CD4-positive, alpha-beta T cell (primary cell): ENCODE results near the gene RASGRP3. TPM values are rescaled to one million over a fixed set of nuclear protein-coding genes. Genes with fewer than 3 reads are reported as not detected.

Source experiments
- ATAC-seq: fragments of 200-7000 bp; cut with Tn5 transposase; one replicate; pipeline ENCODE4 v1.10.0; 2022; ENCODE audit warnings: mild to moderate bottlenecking; ENCODE audit not compliant: poor library complexity
- CTCF ChIA-PET: fragments of 350-600 bp; sonication (Branson Sonifier 250); formaldehyde crosslinking; loops from one replicate; lab custom pipeline; 2021; ENCODE audit warnings: antibody characterized with exemption, inconsistent platforms; lab: Charles Lee
- POLR2A ChIA-PET: fragments of 350-600 bp; sonication (Branson Sonifier 250); formaldehyde crosslinking; loops from one replicate; lab custom pipeline; 2021; ENCODE audit warnings: antibody characterized with exemption, inconsistent platforms; lab: Charles Lee
- DNase-seq, 14 experiments: peaks; one replicate each; pipeline ENCODE4 v3.0.0-alpha.2; 2013 to 2020; ENCODE audit warnings: mixed read lengths in 2 of 14
- H3K27ac ChIP-seq, 2 donors: one replicate each; pipeline versions ENCODE4 v1.5.1 to v1.7.0; 2013; ENCODE audit warnings: low read length in 2 of 2, low read depth in 1 of 2, mild to moderate bottlenecking in 1 of 2
- H3K27me3 ChIP-seq, 2 experiments: 1 replicate in 1 of 2; 2 replicates in 1 of 2; pipeline versions ENCODE4 v1.6.1 to v1.7.0; 2013; ENCODE audit warnings: low read length in 2 of 2, control low read depth in 1 of 2, mild to moderate bottlenecking in 1 of 2, moderate library complexity in 1 of 2; ENCODE audit not compliant: insufficient read depth in 2 of 2, control insufficient read depth in 1 of 2
- H3K36me3 ChIP-seq: one replicate; pipeline ENCODE4 v1.6.1; 2013; ENCODE audit warnings: low read length, control low read depth; ENCODE audit not compliant: insufficient read depth
- H3K4me1 ChIP-seq: one replicate; pipeline ENCODE4 v1.6.1; 2013; ENCODE audit warnings: low read length, control low read depth; ENCODE audit not compliant: insufficient read depth
- H3K4me3 ChIP-seq: one replicate; pipeline ENCODE4 v1.5.1; 2013; ENCODE audit warnings: mild to moderate bottlenecking, low read length, moderate library complexity
- H3K9me3 ChIP-seq, 2 experiments: 1 replicate in 1 of 2; 2 replicates in 1 of 2; pipeline versions ENCODE4 v1.6.1 to v1.7.0; 2013; ENCODE audit warnings: low read length in 2 of 2, mild to moderate bottlenecking in 2 of 2, control low read depth in 1 of 2, moderate library complexity in 1 of 2; ENCODE audit not compliant: control insufficient read depth in 1 of 2, insufficient read depth in 1 of 2
- H3K27ac Mint-ChIP-seq: one replicate; pipeline ENCODE4 v1.8.0; 2020; ENCODE audit warnings: mixed read lengths
- H3K27me3 Mint-ChIP-seq: one replicate; pipeline ENCODE4 v1.8.0; 2021; ENCODE audit warnings: mixed read lengths
- H3K36me3 Mint-ChIP-seq: one replicate; pipeline ENCODE4 v1.8.0; 2021; ENCODE audit warnings: low read depth, mixed read lengths
- H3K4me1 Mint-ChIP-seq: one replicate; pipeline ENCODE4 v1.8.0; 2021; ENCODE audit warnings: low read depth, mixed read lengths
- H3K4me3 Mint-ChIP-seq: one replicate; pipeline ENCODE4 v1.8.0; 2020; ENCODE audit warnings: mild to moderate bottlenecking, mixed read lengths
- H3K9me3 Mint-ChIP-seq: one replicate; pipeline ENCODE4 v1.8.0; 2020; ENCODE audit warnings: mixed read lengths
- intact Hi-C, 2 experiments: fragments of 100-400 bp; cut with DNase I in 1 of 2; cut with micrococcal nuclease in 1 of 2; formaldehyde crosslinking; loops; one replicate each; pipeline versions ENCODE4 v1.15.1 to v1.9.0; 2023 to 2025; cut with DNase I, micrococcal nuclease
- total RNA-seq, 174 experiments: library from RNA in 2 of 174; stranded (reverse) in 2 of 174; gene quantifications; one replicate each; pipeline ENCODE4 v1.2.3 and lab custom pipeline; 2021 to 2026
- TF ChIP-seq, protein P1 (sequence below): fragments of 200-600 bp; IDR thresholded peaks from one replicate; pipeline ENCODE4 v1.8.0; 2022; ENCODE audit warnings: antibody characterized with exemption, mild to moderate bottlenecking

The RASGRP3 gene
- total RNA-seq, 2 experiments from 2014 or later = 5.7 to 7.9 TPM

DNA sequence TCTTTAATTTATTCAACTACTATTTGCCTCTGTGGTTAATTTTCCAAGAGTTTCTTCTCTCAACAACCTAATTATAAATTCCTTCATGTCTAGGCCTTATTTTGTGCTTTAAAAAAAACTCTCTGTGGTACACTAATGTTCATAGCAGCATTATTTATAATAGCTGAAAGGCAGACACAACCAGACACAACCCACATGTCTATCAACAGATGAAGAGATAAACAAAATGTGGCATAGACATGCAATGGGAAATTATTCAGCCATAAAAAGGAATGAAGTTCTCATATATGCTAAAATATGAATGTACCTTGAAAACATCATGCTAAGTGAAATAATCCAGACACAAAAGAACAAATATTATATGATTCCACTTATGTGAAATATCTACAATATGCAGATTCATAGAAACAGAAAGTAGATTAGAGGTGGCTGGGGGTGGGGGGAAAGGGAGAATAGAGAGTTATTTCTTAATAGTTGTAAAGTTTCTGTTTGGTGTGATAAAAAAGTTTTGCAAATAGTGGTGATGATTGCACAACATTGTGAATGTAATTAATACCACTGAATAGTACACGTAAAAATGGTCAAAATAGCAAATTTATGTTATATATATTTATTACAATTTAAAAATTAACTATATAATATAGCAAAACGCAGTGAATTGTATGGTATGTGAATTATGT lies 28.1 kb upstream of the RASGRP3 start:
- Mint-ChIP-seq H3K4me1 (no peaks in the 10 kb centered on the region), H3K4me3 (no peak overlapping the region), H3K36me3 (no peaks in the 10 kb centered on the region), H3K27me3 (no peaks in the 10 kb centered on the region), H3K9me3 (peaks cover 7% of the 10 kb centered on the region), H3K27ac (no peak overlapping the region)
- DNase-seq (peak in 1 of 14 experiments; percentile 1), ATAC-seq (no peak)
- POLR2A ChIA-PET = no interaction called here
- CTCF ChIA-PET = interaction anchor here (0.7 kb wide), 2 partner anchors 11 to 154 kb away, joined by 3 read pairs; no protein-coding TSS in a partner anchor
- H3K4me1 ChIP-seq = no peaks in the 10 kb centered on the region
- H3K27me3 ChIP-seq = no peaks in the 10 kb centered on the region
- H3K36me3 ChIP-seq = no peaks in the 10 kb centered on the region
- no peak overlapping the region for H3K4me3 ChIP-seq
- intact Hi-C loops = no loop called here
- no peak overlapping the region for H3K27ac ChIP-seq
- H3K9me3 ChIP-seq = peaks cover 7 to 17% of the 10 kb centered on the region in 2 experiments
- TF ChIP-seq, protein P1, sequence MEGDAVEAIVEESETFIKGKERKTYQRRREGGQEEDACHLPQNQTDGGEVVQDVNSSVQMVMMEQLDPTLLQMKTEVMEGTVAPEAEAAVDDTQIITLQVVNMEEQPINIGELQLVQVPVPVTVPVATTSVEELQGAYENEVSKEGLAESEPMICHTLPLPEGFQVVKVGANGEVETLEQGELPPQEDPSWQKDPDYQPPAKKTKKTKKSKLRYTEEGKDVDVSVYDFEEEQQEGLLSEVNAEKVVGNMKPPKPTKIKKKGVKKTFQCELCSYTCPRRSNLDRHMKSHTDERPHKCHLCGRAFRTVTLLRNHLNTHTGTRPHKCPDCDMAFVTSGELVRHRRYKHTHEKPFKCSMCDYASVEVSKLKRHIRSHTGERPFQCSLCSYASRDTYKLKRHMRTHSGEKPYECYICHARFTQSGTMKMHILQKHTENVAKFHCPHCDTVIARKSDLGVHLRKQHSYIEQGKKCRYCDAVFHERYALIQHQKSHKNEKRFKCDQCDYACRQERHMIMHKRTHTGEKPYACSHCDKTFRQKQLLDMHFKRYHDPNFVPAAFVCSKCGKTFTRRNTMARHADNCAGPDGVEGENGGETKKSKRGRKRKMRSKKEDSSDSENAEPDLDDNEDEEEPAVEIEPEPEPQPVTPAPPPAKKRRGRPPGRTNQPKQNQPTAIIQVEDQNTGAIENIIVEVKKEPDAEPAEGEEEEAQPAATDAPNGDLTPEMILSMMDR = no peak

DNA sequence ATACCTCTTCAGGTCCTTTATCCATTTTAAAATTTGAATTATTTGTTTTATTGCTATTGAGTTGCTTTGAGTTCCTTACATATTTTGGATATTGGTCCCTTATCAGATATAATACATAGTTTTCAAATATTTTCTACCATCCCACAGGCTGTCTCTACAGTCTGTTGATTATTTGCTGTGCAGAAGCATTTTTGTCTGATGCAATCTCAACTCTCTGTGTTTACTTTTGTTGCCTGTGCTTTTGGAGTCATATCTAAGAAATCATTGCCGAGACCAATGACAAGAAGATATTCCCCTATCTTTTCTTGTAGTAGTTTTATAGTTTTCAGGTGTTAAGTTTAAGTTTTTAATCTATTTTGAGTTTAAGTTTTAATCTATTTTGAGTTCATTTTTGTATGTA lies 25.2 kb upstream of the RASGRP3 start:
- Mint-ChIP-seq H3K27ac (no peak overlapping the region), H3K4me3 (no peak overlapping the region), H3K4me1 (no peaks in the 10 kb centered on the region), H3K27me3 (peaks cover 5% of the 10 kb centered on the region), H3K36me3 (no peaks in the 10 kb centered on the region), H3K9me3 (peaks cover 9% of the 10 kb centered on the region)
- Histone ChIP-seq H3K27me3 (no peaks in the 10 kb centered on the region), H3K9me3 (peaks cover 7 to 17% of the 10 kb centered on the region in 2 experiments), H3K4me1 (no peaks in the 10 kb centered on the region), H3K27ac (no peak overlapping the region), H3K4me3 (no peak overlapping the region), H3K36me3 (no peaks in the 10 kb centered on the region)
- intact Hi-C loops = no loop called here
- DNase-seq (no peak), ATAC-seq (no peak)
- POLR2A ChIA-PET = no interaction called here
- TF ChIP-seq, protein P1 = no peak
- CTCF ChIA-PET = interaction anchor here (1.4 kb wide), 1 partner anchor 25 kb away, joined by 4 read pairs; no protein-coding TSS in a partner anchor

DNA sequence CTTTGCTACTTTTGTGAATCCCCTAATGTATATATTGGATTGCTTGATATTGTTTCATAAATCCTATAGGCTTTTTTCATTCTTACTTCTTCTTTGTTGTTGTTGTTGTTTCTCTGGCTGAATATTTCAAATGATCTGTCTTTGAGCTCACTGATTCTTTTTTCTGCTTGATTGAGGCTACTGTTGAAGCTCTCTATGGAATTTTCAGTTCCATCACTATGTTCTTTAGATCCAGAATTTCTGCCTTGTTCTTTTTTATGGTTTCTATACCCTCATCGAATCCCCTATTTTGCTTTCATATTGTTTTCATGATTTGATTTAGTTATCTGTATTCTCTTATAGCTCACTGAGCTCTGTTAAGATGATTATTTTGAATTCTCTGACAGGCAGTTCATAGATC lies 24.6 kb upstream of the RASGRP3 start:
- POLR2A ChIA-PET = no interaction called here
- H3K27me3 ChIP-seq = no peaks in the 10 kb centered on the region
- no peaks in the 10 kb centered on the region for H3K4me1 Mint-ChIP-seq
- H3K27ac ChIP-seq = no peak overlapping the region
- H3K9me3 ChIP-seq = peaks cover 7 to 17% of the 10 kb centered on the region in 2 experiments
- CTCF ChIA-PET = interaction anchor here (1.4 kb wide), 1 partner anchor 24 kb away, joined by 4 read pairs; no protein-coding TSS in a partner anchor
- H3K4me3 Mint-ChIP-seq = no peak overlapping the region
- no peak for DNase-seq
- H3K4me3 ChIP-seq = no peak overlapping the region
- H3K9me3 Mint-ChIP-seq = peaks cover 9% of the 10 kb centered on the region
- no peaks in the 10 kb centered on the region for H3K36me3 ChIP-seq
- TF ChIP-seq, protein P1 = no peak
- intact Hi-C loops = no loop called here
- no peak for ATAC-seq
- peaks cover 5% of the 10 kb centered on the region for H3K27me3 Mint-ChIP-seq
- no peak overlapping the region for H3K27ac Mint-ChIP-seq
- H3K36me3 Mint-ChIP-seq = no peaks in the 10 kb centered on the region
- H3K4me1 ChIP-seq = no peaks in the 10 kb centered on the region
